ENCODE data around the gene SELENON.
"Not testable (repeated sequence)": the region's sequence is repeated elsewhere in the genome, so short reads cannot be mapped to it uniquely, and the experiment has no call there.

The SELENON gene

DNA sequence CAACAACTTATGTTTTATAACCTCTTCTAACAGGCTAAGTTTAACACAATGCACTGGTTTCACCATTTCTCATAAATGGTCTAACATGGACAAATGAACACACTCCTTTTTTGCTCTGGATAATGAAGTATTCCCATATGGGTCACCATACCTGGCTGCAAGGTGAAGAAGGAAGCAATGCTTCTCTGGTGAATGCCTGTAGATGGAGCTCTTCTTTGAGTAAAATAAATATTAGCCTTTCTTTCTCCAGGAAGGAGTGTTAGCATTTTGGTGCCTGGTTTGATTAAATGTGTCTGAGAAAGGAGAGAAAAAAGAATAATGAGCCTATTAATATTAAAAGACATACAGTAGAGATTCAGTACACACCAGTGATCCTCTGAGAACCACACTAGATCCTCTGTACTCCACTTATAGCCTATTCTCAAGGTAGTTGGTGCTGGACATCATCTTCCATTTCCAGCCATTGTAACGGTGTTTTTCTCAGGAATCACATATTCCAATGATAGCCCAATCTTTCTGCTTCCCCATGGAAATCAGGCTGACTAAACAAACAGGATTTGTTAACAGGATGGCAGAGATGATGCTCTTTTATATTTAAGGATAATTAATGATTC lies 37.4 kb downstream of the SELENON start:
- peaks cover 57% of the 10 kb centered on the region for H3K36me3 ChIP-seq

DNA sequence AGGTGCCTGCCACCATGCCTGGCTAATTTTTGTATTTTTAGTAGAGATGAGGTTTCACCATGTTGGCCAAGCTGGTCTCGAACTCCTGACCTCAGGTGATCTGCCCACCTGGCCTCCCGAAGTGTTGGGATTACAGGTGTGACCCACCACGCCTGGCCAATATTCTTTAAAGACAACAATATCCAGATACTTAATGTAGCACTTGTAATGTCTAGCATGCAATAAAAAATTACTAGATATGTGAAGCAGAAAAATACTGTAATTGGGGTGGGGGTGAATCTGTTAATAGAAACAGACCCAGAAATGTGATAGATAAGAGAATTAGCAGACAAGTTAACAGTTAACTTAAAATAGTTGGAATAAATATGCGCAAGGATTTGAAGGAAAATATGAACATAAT lies 39.8 kb downstream of the SELENON start:
- Histone ChIP-seq H3K9me3 (peaks cover 14% of the 10 kb centered on the region), H3K36me3 (peaks cover 33% of the 10 kb centered on the region), H3K4me1 (peaks cover 13% of the 10 kb centered on the region; the same call in 1 of the 2 replicates)
- H3K4me3 ChIP-seq, H3K27me3 ChIP-seq, H3K9ac ChIP-seq, H3K27ac ChIP-seq, H4K20me1 ChIP-seq, H3K4me2 ChIP-seq: not testable (repeated sequence)

More for the DNA sequence above, 37.4 kb downstream of the SELENON start:
- Histone ChIP-seq H4K20me1 (peaks cover 7% of the 10 kb centered on the region; the same call in 1 of the 2 replicates), H3K27ac (no peak overlapping the region), H3K9me3 (peaks cover 14% of the 10 kb centered on the region), H3K4me1 (peaks cover 6% of the 10 kb centered on the region), H3K4me3 (no peak overlapping the region), H3K27me3 (no peaks in the 10 kb centered on the region), H3K4me2 (no peak overlapping the region), H3K9ac (no peak overlapping the region)
- TF ChIP-seq Cebpa-rat (IDR thresholded peaks at IDR 0.05), result no peak

DNA sequence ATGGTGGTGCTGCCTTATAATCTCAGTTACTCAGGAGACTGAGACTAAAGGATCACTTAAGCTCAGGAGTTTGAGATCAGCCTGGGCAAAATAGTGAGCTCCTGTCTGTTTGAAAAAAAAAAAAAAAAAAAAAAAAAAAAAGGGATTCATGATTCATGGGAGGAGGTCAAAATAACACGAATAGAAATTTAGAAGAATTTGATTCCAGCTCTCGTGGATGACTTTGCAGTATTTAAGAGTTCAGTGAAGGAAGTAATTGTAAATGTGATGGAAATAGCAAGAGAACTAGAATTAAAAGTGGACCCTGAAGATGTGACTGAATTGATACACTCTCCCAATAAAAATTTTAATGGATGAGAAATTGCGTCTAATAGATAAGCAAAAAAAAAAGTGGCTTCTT lies 43.5 kb downstream of the SELENON start:
- no peak for TF ChIP-seq Cebpa-rat (IDR thresholded peaks at IDR 0.05)
- peaks cover 10% of the 10 kb centered on the region for H3K36me3 ChIP-seq
- H3K9ac ChIP-seq, result no peak overlapping the region
- no peak overlapping the region for H3K4me2 ChIP-seq
- no peak overlapping the region for H3K4me3 ChIP-seq
- no peak overlapping the region for H3K27ac ChIP-seq
- H3K4me1 ChIP-seq, result peaks cover 17% of the 10 kb centered on the region; the same call in 1 of the 2 replicates
- H3K9me3 ChIP-seq, result peaks cover 14% of the 10 kb centered on the region
- H4K20me1 ChIP-seq, result no peaks in the 10 kb centered on the region
- no peaks in the 10 kb centered on the region for H3K27me3 ChIP-seq

DNA sequence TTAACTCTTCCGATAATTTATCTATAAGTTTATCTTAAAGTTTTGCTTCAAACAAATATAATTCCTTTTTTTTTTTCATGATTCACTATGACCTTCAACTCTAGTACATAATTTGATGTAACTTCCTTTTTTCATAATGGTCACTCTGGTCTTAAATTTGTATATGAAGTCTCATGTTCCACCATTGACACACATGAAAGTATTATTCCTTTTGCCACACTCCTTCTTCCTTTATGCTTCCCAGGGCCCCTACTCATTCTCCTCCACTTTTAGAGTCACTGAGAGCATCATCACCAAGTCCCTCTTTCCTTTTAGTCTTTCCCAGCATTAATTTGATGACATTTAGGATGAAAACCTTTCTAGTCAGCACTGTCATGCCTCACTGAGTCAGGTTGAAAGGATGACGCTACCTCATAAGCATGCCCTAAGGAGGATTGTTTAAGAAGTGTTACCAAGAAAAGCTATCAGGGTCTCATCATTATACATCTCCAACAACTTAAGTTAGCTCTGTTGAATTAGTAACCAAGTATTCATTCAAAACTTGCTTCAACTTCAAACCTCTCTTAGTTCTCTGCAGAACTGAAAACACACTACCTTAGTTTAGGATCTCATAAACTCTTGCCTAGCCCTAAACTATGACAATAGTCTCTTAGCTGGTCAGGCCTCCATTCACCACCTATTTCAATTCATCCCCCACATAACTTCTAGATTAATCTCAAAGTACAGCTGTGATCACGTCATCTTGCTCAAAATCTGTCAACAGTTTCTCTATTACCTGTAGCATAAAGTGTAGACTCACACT lies 44.7 kb downstream of the SELENON start:
- H3K27me3 ChIP-seq, result no peaks in the 10 kb centered on the region
- no peak overlapping the region for H3K27ac ChIP-seq
- no peak for TF ChIP-seq Cebpa-rat (IDR thresholded peaks at IDR 0.05)

DNA sequence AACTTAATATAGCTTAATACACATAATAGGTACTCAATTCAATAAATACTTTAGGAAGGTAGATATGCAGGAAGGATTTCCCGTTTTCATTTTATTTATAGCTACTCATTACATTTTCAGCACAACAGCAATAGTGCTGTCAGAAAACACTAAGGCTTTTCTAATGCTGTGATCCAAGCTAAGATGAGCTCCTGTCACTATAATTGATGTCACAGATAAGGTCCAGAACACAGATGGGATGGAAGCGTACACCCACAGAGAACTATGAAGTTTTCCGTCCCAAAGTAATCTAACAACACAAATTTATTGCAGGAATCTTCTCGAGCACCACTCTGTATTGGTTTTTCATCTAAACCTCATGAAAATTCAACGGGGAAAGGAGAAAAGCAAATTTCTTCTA lies 45.7 kb downstream of the SELENON start:
- no peaks in the 10 kb centered on the region for H4K20me1 ChIP-seq
- peaks cover 5% of the 10 kb centered on the region; the same call in 1 of the 2 replicates for H3K9me3 ChIP-seq
- no peaks in the 10 kb centered on the region for H3K36me3 ChIP-seq
- H3K4me1 ChIP-seq, result peaks cover 17% of the 10 kb centered on the region; the same call in 1 of the 2 replicates
- H3K9ac ChIP-seq, result no peak overlapping the region
- no peak for TF ChIP-seq Cebpa-rat (IDR thresholded peaks at IDR 0.05)
- H3K4me3 ChIP-seq, result no peak overlapping the region
- H3K4me2 ChIP-seq, result no peak overlapping the region
- no peak overlapping the region for H3K27ac ChIP-seq
- H3K27me3 ChIP-seq, result no peaks in the 10 kb centered on the region

More for the DNA sequence above, 44.7 kb downstream of the SELENON start:
- Histone ChIP-seq H3K4me1 (peaks cover 17% of the 10 kb centered on the region; the same call in 1 of the 2 replicates), H3K36me3 (peaks cover 2% of the 10 kb centered on the region), H4K20me1 (no peaks in the 10 kb centered on the region), H3K9me3 (peaks cover 7% of the 10 kb centered on the region), H3K9ac (no peak overlapping the region), H3K4me2 (no peak overlapping the region), H3K4me3 (no peak overlapping the region)

DNA sequence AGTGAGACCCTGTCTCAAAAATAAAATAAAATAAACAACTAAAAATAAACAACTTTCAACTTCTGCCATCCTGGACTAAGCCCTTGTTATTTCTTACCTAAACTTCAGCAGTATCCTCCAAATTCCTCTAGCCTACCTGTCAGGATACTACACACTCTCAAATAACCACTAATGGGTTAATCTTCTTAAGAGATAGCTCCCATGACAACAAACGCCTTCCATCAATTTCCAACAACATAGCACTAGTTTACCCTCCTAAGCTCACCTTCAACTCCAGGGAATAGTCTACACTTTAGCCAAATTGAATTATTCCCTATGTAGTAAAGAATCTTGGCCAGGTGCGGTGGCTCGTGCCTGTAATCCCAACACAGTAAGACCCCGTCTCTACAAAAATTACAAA lies 47.9 kb downstream of the SELENON start:
- TF ChIP-seq Cebpa-rat (IDR thresholded peaks at IDR 0.05), result no peak
- H3K36me3 ChIP-seq, result 0 out of 2 replicates have a peak, but pooled peaks cover 4% of the 10 kb centered on the region
- no peaks in the 10 kb centered on the region for H3K9me3 ChIP-seq
- no peak overlapping the region for H3K9ac ChIP-seq
- no peak overlapping the region for H3K4me2 ChIP-seq
- H3K27ac ChIP-seq, result no peak overlapping the region
- H3K4me3 ChIP-seq, result no peak overlapping the region
- H4K20me1 ChIP-seq, result no peaks in the 10 kb centered on the region
- peaks cover 7% of the 10 kb centered on the region; the same call in 1 of the 2 replicates for H3K4me1 ChIP-seq
- no peaks in the 10 kb centered on the region for H3K27me3 ChIP-seq

DNA sequence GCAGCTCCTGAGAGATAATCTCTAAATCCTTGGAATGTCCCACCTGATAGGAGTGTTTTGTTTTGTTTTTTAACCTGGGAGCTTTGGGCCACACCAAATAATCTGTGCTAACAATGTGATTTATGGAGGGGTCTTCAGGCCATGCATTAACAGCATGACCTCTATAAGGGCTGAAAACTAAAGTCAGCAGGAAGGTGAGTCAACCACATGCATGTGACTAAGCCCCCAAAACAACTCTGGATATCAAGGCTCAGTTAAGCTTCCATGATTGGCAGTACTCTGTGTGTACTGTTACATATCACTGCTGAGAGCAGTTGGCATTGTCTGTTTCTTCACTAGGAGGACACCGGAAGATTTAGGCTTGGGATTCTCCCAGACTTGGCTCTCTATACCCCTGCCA lies 48.5 kb downstream of the SELENON start:
- no peaks in the 10 kb centered on the region for H3K9me3 ChIP-seq
- H3K36me3 ChIP-seq, result 0 out of 2 replicates have a peak, but pooled peaks cover 7% of the 10 kb centered on the region
- no peak overlapping the region for H3K4me3 ChIP-seq
- H3K9ac ChIP-seq, result no peak overlapping the region
- 0 out of 2 replicates have a peak, but pooled peaks cover 7% of the 10 kb centered on the region for H3K4me1 ChIP-seq
- H3K27ac ChIP-seq, result no peak overlapping the region
- no peaks in the 10 kb centered on the region for H3K27me3 ChIP-seq
- no peak overlapping the region for H3K4me2 ChIP-seq
- TF ChIP-seq Cebpa-rat (IDR thresholded peaks at IDR 0.05), result no peak
- no peaks in the 10 kb centered on the region for H4K20me1 ChIP-seq

DNA sequence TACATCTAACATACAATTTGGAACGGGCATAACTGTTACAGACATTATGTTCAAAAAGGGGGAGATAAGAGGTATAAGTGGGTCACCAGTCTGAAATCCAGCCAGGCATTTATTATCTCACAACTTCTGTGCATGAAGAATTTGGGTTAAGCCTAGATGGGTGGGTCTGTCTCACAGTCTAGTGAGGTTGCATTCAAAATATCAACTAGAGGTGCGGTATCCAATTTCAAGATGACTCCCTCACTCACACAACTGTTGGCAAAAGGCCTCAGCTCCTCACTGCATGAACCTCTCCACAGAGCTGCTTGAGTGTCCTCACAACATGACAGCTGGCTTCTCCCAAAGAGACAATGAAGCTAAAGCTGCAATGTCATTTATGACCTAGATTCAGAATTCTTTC lies 54.6 kb downstream of the SELENON start:
- Histone ChIP-seq H3K27me3 (no peaks in the 10 kb centered on the region), H4K20me1 (no peaks in the 10 kb centered on the region), H3K27ac (no peak overlapping the region), H3K4me3 (no peak overlapping the region), H3K9ac (no peak overlapping the region), H3K36me3 (0 out of 2 replicates have a peak, but pooled peaks cover 9% of the 10 kb centered on the region), H3K9me3 (no peaks in the 10 kb centered on the region), H3K4me2 (no peak overlapping the region), H3K4me1 (peaks cover 14% of the 10 kb centered on the region)
- no peak for TF ChIP-seq Cebpa-rat (IDR thresholded peaks at IDR 0.05)

DNA sequence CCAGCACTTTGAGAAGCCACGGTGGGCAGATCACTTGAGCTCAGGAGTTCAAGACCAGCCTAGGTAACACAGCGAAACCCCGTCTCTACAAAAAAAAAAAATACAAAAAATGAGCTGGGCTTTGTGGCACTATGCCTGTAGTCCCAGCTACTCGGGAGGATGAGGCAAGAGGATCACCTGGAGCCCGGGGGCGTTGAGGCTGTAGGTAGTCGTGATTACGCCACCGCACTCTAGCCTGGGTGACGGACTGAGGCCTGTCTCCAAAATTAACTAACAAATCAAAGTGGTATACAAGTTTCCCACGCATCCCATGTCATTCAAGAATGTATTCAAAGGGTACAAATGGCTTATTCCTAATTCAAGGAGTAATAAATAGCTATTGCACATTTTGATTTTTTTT lies 56.9 kb downstream of the SELENON start:
- Histone ChIP-seq H3K9ac (no peak overlapping the region), H3K4me1 (peaks cover 35% of the 10 kb centered on the region), H4K20me1 (no peaks in the 10 kb centered on the region), H3K27me3 (no peaks in the 10 kb centered on the region), H3K4me3 (no peak overlapping the region), H3K36me3 (0 out of 2 replicates have a peak, but pooled peaks cover 7% of the 10 kb centered on the region), H3K9me3 (no peaks in the 10 kb centered on the region), H3K4me2 (no peak overlapping the region), H3K27ac (no peak overlapping the region)
- TF ChIP-seq Cebpa-rat (IDR thresholded peaks at IDR 0.05), result no peak

DNA sequence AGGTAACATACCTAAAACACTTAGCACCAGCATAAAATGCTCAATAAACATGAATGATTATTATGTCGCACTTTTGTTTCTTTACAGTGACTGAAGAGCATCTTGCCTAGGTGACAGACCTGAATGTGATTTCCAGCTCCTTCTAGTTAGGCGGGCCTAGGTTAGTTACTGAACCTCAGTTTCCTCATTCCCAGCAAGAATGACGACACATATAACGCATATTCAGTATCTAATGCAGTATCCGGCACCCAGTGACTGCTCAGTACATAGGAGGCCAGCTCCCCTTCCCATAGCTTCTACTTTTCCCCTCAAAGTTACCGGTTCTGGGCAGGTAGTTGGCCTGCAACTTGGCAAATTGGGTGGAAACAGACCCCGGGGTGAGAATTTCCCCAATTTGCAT lies 58.5 kb downstream of the SELENON start:
- H4K20me1 ChIP-seq, result no peaks in the 10 kb centered on the region
- H3K27me3 ChIP-seq, result no peaks in the 10 kb centered on the region
- H3K9ac ChIP-seq, result peak overlapping the region; percentile 84
- peaks cover 48% of the 10 kb centered on the region for H3K4me1 ChIP-seq
- H3K36me3 ChIP-seq, result peaks cover 14% of the 10 kb centered on the region
- no peak for TF ChIP-seq Cebpa-rat (IDR thresholded peaks at IDR 0.05)
- H3K4me3 ChIP-seq, result peak overlapping the region; percentile 76
- H3K4me2 ChIP-seq, result peak overlapping the region; percentile 91
- no peaks in the 10 kb centered on the region for H3K9me3 ChIP-seq
- H3K27ac ChIP-seq, result peak overlapping the region; percentile 81; the same call in 1 of the 2 replicates
